GM23248 (cell line): ENCODE measurements around the gene GMPPA.

Experiments
- EZH2 ChIP-seq: fragments of 200-600 bp; sonication (generic); IDR thresholded peaks from 2 replicates; pipeline ENCODE4 v1.6.1; 2018; ENCODE audit warnings: antibody characterized with exemption, mild to moderate bottlenecking; ENCODE audit not compliant: insufficient read depth, poor library complexity, severe bottlenecking
- EZH2phosphoT487 ChIP-seq: fragments of 200-600 bp; sonication (generic); IDR thresholded peaks from 2 replicates; pipeline ENCODE4 v1.6.1; 2018; ENCODE audit warnings: antibody characterized with exemption, moderate library complexity, mild to moderate bottlenecking, low read depth; ENCODE audit not compliant: insufficient read depth

DNA sequence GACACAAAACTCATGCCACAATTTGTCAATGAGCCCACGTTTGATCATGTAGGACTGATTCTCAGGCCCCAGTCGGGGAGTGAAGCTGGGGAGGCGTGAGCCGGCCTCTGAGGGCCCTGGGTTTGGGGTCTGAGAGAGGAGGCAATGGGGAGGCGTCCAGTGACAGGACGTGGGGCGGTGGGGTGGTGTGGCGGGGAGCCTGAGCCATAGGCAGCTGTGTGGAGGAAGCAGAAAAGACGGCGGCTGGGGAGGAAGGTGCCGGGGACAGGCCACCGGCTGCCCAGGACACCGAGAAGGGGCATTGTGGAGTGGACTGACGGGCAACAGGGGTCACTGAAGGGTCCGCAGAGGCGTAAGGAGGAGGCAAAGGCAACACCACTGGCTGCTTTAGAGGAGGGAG, 37.7 kb downstream of the GMPPA start:
- TF ChIP-seq EZH2 (no peak), EZH2phosphoT487 (no peak)
